Skin of body (tissue), 2 donors: ENCODE results near the gene FLT4. TPM values are rescaled to one million over a fixed set of nuclear protein-coding genes. Genes with fewer than 3 reads are reported as not detected.

Experiments
- DNase-seq: peaks from one replicate; lab custom pipeline; 2025; lab: John Stamatoyannopoulos, UW
- total RNA-seq: library from RNA; depleted of rRNA; stranded (reverse); fragments of >200 nt; gene quantifications from one replicate; pipeline ENCODE4 v1.2.3, GENCODE V29; 2014

Gene FLT4
- total RNA-seq, 1 donor from 2014 or later: 7.5 TPM

GRCh38 chr5:180643191-180643851 lies 6.1 kb downstream of the FLT4 start:
- DNase-seq: no peak

DNA sequence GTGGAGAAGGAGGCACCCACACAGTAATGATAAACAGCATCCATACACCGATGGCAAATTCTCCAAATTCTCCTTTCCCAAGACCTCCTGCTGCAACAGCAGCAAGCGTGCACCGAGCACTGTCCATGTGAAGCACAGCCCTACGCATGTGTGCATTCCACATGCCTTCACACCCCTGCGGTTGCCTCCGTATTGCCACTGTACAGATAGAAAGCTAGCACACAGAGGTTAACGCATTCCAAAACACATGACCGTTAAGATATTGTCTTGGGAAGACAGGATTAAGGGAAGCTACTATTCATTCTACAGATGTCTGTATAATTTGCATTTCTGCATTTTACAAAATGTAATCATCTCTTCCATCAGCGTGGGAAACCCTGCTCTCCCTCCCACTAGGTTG lies 6.6 kb downstream of the FLT4 start:
- DNase-seq: no peak

- DNase-seq: no peak
These were observed 7.1 kb downstream of the FLT4 start for GRCh38 chr5:180642181-180642775.

DNA sequence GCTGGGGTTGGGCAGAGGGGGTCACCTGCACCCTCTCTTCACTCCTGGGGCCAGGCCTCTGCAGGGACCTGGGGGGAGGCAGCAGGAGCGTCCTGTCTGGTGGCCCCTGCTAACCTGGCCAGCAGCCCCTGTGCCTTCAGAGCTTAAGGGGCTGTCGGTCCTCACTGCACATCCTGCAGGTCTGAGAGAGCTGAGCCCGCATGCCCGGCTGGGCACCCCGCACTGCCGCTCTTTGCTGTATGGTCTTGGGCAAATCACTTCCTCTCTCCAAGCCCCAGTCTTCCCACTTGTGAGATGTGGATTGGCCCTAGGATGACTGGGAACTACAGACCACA lies 7.9 kb downstream of the FLT4 start:
- no peak for DNase-seq

DNA sequence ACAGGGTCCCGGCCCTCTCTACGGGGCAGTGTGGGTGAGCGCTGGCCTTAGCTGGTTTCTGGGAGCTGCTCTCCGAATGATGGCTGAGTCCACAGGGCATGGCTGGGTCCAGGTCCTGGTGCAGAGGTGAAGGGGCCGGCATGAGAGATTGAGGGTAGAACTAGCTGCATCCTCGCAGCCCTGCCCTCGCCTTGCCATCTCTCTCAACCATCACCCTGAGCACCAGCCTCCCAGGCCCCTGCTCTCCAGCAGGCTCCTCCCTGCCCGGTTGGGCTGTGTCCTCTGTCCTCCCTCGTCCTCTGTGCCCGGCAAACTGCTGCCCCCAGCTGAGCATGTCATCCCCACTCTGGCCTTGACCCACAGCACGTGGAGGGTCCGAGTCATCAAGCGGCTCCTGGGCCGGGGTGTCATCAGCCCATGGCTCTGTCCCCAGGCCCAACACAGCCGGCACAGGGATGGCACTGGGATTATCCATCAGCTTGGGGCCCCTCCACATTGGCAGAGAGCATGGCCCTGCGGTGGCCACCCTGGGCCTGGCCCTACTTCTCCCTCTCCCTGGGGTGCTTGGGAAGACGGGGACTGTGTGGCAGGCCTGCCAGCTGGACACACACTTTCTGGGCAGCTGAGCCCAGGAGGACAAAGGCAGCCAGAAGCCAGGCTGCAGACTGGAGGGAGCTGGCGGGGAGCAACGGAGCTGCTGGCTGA lies 8.4 kb downstream of the FLT4 start:
- DNase-seq: no peak

DNA sequence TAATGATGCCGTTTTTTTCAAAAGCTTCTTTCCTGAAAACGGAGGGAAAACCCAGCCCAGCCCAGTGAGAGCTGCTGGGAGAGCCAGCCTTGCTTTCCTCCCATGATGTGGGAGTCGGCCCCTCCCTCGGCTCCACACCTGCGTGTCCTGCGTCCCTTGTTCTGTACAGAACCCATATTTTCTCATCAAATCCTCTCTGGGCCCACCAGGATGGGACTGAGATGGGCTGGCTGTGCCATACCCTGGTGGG lies 8.9 kb downstream of the FLT4 start:
- no peak for DNase-seq

DNA sequence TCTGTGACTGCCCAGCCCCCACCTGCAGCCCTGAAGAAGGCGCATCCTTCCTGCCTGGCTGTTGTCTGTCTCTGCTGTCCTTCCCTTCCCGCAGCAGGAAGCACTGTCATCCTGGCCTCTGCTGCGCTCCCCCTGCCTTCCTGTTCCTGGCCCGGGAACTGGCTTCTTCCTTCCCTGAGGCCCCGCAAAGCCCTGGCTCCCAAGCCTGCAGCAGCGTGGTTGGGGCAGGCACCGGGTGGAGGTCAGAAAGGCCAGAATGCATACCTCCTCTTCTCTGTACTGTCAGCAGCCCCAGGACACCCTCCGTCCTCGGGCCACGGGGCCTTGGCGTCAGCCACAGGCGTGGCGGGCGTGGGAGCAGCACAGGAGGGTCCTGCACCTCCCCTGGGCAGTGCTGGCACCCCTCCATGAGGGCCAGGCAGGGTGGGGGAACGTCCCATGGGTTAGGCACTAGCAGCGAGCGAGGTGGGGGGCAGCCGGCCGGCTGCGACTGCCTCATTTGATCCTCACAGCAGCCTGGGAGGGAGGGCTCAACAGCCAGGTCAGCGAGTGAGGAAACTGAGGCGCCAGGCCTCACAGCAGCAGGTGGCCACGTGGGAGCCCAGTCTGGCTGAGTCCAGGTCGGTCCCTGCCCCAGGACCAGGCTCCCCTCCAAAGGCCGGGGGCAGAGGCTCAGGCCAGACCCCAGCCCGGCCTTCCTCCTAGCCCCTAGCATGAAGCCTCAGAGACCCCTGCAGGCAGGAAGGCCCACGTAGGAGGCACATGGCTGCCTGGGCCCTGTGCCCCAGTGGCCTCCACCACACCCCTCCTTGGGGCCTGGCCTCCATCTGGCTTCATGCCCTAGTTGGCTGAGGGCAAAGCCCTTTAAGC lies 9.4 kb downstream of the FLT4 start:
- DNase-seq: no peak

DNA sequence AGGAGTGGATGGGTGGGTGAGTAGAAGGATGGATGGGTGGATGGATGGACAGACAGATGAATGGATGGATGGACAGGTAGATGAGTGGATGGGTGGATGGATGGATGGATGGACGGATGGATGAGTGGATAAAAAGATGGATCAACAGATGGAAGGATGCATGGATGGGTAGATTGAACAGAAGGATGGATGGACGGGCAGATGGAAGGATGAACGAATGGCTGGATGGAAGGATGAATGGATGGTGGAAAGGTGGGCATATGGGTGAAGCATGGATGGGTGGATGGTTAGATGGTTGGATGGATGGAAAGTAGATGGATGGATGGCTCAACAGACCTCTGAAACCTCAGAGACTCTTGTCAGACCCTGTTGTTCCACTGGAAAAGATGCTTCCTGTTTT lies 10.1 kb downstream of the FLT4 start:
- no peak for DNase-seq

- DNase-seq: no peak
These were observed 11.3 kb downstream of the FLT4 start for GRCh38 chr5:180637962-180638680.

DNA sequence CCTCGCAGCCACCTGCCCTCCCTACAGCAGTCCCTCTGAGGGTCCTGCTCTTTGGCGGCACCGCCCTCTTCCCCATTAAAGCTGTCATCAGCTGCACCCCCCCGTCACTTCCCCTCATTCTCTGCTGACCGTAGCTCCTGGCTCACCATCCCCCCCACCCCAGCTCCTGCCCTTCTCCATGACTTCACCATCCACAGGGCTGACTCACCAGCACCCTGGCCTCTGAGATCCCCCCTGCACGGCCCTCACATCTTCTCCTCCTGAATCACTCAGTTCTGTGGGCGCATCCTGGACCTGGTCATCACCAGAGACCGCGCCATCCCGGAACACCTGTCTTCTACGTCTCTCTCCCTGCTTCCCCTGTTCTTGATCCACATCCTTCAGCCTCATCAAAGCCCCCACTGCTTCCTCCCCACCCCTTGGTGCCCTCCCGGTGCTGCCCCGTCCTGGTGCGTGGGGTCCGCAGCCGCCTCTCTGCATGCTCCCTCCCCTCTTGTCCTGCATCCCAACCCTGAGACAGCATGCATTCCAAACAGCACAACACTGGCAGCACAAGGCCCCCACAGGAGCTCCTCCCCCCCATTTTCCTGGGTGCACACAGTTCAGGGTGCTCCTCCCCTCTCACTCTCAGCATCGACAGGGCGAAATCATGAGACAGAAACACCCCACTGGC lies 12.9 kb downstream of the FLT4 start:
- DNase-seq: no peak

- DNase-seq: no peak
These were observed 13.4 kb downstream of the FLT4 start for GRCh38 chr5:180636016-180636402.

DNA sequence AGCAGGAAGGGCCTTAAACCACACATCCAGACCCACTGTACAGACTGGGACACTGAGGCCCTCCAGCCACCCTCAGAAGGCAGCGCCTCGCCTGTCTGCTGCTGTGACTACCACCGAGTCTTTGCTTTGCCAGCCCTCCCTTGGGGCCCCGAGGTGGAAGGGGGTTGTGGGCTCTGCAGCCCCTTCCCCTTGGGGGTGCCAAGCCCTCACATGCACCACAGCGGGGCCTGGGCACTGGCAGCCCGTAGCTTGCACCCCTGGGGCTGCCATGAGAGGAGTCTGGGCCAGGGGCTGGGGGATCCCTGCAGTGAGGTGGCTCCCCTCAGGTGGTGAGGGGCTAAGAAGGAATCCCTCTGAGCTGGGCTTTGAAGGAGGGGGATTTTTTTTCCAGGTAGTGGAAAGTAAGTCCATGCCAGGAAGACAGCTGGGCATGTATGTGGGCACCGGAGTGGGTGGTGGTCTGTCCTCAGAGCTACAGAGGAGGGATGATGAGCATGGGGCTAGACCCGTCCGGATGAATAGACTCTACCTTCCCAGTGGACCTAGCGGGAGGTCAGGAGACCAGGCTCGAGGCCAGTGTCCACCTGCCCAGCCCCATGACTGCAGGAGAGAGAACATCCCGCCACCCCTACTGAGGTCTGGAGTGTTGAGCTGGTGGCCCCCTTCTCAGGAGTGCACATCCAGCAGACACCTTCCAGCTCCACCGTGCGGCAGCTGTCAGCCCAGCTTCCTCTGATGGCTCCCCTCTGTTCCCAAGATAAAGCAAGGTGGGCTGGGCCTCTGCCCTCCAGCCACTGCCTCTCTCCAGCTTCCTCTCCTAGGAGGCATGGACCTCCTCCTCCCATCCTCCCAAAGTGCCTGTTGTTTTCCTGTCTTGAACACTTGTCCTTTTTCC lies 15.9 kb downstream of the FLT4 start:
- DNase-seq: no peak

GRCh38 chr5:180632768-180633167 lies 16.6 kb downstream of the FLT4 start:
- DNase-seq: no peak

- DNase-seq: no peak
These were observed 17.6 kb downstream of the FLT4 start for GRCh38 chr5:180631549-180632383.

DNA sequence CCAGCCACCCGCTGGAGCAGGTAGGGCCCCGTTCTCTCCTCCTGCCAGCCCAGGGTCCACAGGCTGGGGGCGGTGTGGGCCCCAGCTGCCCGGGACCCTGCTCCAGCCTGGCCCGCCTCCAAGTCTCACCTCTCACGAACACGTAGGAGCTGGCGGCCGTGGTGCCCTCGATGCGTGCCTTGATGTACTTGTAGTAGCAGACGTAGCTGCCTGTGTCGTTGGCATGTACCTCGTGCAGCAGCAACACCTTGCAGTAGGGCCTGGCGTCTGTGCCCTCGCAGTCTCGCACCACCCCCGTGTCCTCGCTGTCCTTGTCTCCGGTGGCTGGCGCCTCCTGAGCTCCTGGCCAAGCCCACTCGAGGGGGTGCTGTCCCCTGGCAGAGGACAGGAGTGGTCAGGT lies 19.0 kb downstream of the FLT4 start:
- no peak for DNase-seq

DNA sequence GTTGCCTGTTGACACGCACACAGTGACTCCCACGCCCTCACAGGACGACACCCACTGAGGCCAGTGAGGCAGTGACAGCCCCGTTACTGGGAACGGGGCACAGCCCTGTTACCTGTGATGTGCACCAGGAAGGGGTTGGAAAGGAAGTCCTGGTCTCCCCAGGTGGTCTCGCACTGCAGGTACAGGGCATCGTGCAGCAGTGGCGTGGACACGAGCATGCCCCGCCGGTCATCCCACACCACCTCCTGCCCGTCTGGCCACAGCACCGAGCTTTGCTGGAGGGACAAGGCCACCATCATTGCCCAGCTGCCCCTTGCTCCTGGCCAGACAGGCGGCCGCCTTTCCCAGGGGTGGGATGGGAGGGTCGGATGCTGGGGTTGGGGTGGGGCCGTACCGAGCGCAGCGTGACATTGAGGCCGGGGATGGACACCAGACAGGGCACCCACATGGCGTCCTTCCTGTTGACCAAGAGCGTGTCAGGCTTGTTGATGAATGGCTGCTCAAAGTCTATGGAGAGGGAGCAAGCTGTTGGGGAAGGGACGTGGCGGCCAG lies 19.5 kb downstream of the FLT4 start:
- no peak for DNase-seq

GRCh38 chr5:180628827-180629750 lies 20.3 kb downstream of the FLT4 start:
- DNase-seq: no peak

DNA sequence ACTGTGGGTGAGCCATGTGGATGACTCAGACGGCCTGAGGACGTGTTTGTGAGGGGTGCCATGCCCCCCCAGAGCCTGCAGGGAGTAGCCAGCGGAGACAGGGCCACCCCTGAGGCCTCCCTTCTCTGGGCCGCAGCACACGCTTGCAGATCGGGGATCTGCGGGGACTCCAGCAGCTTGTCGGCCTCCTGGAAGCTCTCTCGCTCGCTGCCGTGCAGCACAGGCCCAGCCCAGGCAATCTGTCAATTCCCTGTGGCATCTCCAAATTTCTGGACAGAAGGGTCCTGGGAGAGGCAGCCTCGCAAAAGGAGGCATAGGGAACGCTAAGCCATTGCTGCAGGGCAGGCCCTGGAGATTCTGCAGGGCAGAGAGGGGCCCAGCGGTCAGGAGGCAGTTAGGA lies 21.2 kb downstream of the FLT4 start:
- DNase-seq: no peak
